Activated T-helper 1 cell treated with anti-CD3 and anti-CD28 coated beads, Interleukin-2, amount 50 U/mL, for 16 hours (primary cell): ENCODE data around the gene SLC39A11.
"Not testable (repeated sequence)": the region's sequence is repeated elsewhere in the genome, so short reads cannot be mapped to it uniquely, and the experiment has no call there.

Experiments
- DNase-seq, 2 donors: peaks; one replicate each; pipeline ENCODE4 v3.0.0-alpha.2; 2020; ENCODE audit warnings: low read depth in 1 of 2, low spot score in 1 of 2

Gene SLC39A11

DNA sequence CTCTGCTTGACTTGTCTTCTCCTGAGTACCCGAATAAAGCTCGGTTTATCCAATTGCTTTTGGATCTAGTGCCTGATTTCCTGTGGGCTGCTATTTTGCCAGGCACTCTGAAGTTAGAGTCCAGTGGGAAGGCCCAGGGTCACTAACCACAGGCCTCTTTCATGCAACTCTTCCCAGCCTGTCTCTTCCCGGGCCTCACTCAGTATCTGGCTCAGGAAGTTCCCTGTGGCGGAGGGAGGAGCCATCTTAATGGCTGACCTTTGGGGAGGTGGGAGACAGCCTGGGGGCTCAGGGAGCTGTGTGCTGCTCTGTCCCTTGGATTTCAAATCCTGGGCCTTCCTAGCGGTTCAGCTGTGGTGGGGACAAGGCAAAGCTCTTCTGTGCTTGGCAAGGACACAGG is 328.5 kb downstream of the SLC39A11 start:
- no peak for DNase-seq

DNA sequence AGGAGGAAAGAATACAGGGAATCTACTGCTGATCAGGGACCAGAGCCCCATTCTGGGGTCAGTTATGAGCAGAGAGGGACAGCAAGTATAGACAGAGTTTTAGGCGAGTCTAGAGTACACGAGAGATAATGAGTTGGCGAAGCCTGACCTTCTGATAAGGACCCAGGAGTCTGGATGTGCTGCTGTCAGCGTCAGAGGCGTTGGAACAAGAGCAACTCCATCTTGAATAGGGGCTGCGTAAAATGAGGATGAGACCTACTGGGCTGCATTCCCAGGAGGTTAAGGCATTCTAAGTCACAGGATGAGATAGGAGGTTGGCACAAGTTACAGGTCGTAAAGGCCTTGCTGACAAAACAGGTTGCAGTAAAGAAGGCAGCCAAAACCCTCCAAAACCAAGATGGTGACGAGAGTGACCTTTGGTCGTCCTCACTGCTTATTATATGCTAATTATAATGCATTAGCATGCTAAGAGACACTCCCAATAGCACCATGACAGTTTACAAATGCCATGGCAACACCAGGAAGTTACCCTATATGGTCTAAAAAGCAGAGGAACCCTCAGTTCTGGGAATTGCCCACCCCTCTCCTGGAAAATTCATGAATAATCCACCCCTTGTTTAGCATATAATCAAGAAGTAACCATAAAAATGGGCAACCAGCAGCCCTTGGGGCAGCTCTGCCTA is 330.5 kb downstream of the SLC39A11 start:
- not testable (repeated sequence) for DNase-seq

GRCh38 chr17:72761431-72761830 is 331.1 kb downstream of the SLC39A11 start:
- no peak for DNase-seq

DNA sequence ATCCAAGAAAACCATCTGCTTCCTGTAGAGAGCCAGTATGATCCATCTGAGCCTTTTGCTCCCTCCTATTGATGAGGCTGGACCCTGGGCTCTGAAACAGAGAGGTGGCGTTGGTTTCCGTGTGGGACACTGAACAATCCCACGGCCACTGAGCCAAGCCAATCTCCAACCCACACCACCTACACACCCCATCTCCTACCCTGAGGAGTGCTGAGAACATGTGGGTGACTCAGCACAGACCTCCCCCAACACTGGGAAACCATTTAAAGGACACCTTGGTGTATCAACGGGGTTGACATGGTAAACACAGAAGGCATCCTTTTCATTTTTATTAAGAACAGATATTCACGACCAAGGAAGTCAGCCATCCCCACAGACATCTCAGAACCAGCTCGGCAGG is 332.1 kb downstream of the SLC39A11 start:
- DNase-seq, result no peak

GRCh38 chr17:72759301-72759700 is 333.2 kb downstream of the SLC39A11 start:
- DNase-seq, result no peak

DNA sequence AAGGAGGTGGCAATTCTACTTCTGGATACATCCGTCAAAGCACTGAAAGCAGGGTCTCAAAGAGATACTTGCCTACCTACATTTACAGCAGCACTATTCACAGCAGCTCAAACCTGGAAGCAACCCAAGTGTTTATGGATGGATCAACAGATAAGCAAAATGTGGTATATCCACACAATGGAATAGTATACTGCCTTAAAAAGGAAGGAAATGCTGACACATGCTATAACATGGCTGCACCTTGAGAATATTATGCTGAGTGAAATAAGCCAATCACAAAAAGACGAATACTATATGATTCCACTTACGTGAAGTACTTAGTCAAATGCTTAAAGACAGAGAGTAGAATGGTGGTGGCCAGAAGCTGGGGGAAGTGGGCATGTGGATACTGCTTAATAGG is 336.2 kb downstream of the SLC39A11 start:
- DNase-seq, result no peak

DNA sequence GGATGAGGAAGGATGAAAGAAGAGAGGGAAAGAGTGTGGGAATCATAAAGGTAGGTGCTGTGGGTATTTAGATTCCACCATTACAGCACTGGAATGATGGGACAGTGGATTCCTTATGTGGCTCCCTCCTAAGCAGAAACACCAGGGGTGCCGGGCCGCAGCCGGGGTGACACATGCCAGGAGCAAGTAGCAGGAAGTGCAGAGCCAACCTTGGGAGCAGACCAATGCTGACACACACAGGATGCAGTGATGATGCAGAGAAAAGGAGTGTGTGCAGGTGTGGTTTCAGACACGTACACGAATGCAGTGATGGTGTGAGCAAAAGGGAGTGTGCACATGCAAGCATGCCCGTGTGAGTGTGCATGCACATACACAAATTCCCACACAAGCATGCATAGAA is 338.0 kb downstream of the SLC39A11 start:
- no peak for DNase-seq

DNA sequence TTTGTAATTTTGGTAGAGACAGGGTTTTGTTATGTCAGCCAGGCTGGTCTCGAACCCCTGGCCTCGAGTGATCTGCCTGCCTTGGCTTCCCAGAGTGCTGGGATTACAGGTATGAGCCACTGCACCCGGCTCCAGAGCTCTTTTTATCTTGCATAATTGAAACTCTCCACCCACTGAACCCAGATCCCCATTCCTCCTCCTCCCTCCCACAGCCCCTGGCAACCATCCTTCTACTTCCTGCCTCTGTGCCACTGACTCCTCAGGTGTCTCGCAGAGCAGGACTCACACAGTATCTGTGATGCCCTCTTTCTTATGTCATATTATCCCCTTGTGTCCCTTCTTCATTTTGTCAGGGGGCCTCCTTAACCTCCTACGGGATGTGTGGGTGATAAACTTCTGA is 340.7 kb downstream of the SLC39A11 start:
- DNase-seq, result no peak

- DNase-seq, result no peak
Measured at GRCh38 chr17:72749119-72749572, 343.3 kb downstream of the SLC39A11 start.

- no peak for DNase-seq
Measured at GRCh38 chr17:72747501-72747900, 345.0 kb downstream of the SLC39A11 start.

DNA sequence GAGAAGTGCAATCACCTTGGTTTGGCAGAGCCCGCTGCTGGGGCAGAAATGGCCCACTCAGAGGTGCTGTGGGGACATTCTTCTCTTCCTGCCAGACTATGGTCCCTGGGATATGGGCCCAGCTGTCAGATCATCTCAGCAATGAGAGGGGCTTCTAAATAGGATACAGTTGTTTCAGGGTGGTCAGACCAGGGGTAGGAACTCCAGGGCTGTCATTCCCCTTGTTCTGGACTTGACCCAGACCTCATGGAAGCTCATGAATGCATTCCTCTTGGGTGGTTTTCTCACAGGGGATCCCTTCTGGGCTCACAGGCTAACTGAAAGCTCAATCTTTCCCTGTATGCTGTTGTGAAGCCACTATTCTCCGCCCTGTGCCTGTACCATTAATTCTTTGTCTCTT is 347.2 kb downstream of the SLC39A11 start:
- no peak for DNase-seq

- no peak for DNase-seq
Measured at GRCh38 chr17:72743037-72743467, 349.4 kb downstream of the SLC39A11 start.

GRCh38 chr17:72737151-72737690 is 355.3 kb downstream of the SLC39A11 start:
- DNase-seq, result no peak

- DNase-seq, result no peak
Measured at GRCh38 chr17:72735592-72735991, 356.9 kb downstream of the SLC39A11 start.

GRCh38 chr17:72735048-72735447 is 357.4 kb downstream of the SLC39A11 start:
- DNase-seq, result no peak

- DNase-seq, result no peak
Measured at GRCh38 chr17:72734613-72735012, 357.9 kb downstream of the SLC39A11 start.

DNA sequence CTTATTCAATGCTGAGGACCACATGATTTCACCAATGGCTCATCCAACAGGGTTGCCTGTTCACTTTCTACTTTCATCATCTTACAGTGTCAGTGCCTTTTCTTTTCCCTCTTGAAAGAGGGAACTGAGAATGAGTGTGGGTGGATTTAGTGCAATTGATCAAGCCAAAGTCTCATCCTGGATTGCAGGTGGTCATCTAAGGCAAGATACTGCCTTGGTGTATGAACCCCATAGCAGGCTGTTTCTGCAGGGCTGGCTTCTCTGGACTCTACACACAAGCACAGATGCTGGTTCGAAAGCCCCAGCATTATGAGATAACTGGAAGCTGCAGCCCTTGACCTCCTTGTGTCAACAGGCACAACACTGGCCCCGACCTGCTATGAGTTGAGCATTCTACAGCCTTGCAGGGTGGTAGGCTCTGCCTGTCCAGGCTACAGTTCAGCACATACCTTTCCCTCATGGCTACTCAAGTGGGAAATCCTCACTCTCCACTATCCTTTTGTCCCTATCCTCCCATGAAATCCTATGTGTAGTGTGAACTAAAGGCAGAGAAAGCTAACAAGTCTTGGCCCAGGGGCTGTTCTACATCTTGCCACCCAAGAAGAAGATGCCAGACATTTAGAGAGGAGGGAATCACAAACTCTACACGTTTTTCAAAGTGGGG is 358.7 kb downstream of the SLC39A11 start:
- no peak for DNase-seq

DNA sequence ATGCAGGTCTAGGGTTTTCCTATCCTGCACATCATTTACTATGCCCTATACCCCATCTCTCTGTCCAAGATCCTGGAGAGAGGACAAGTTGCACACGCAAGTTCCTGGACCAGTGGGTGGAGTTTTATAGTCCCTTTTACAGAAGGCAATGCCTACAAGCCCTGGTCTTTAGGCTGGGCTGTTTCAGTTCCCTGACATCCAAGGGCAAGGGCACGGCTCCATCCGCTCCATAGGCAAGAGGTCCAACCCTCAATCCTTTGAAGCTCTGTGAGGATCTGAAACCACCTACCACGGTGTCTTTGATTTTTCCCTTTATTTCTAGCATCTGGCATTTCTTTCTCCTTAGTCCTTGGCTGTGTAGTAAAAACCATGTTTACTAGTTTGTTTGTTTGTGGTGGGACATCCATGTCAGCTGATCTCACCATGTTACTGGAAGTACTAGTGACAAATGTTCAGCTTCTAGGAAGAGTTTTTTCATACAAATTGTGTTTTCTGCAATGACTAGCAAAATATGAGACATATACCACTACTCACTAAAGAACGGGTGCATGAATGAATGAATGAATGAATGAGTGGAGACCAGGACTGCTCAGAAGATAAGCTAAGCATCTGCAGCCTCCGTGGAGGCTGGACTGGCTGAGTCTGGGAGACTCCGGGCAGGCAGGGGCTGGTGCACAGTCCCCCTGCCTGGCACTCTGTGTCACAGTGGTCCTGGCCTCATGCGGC is 359.4 kb downstream of the SLC39A11 start:
- no peak for DNase-seq

DNA sequence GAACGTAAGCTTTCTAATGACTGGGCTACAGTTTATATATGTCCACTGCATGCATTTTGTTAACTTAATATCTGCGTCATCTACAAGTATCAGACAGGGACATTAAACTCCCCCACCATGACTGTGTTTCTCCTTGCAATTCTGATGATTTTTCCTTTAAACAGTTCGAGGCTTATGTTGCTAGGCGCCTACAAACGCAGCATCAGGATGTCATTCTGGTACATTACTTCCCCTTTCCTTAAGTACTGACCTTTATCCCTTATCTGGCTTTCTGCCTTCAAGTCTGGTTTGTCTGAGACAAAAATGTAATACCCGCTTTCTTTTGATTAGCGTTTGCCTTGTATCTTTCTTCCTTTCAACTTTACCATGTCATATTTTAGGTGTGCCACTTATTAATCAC is 362.4 kb downstream of the SLC39A11 start:
- no peak for DNase-seq

DNA sequence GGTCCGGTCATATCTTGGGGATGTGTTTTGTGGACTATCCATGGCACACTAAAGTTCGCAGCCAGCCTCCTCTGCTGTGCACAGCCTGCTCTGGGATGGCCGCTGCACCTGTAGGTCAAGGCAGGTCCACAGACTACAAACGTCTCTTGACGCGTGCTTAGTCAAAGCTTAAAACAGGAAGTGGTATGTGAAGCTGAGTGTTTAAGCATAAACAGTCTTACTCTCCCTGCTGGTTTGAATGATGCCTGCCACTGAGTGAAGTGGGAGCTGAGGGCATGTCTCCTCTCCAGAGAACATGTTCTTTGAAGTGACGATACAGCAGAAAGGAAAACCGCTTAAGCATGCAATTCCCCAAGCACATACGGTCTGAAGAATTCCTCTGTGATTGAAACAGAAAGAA is 365.6 kb downstream of the SLC39A11 start:
- peak in 1 of 2 donors; percentile 4 for DNase-seq

GRCh38 chr17:72725433-72726068 is 366.9 kb downstream of the SLC39A11 start:
- DNase-seq, result peak in 1 of 2 donors; percentile 16
